ENCODE measurements around the gene SLC27A1.
A peak's percentile ranks its signal among the peaks of the same experiment; 100 is the strongest.
"Not testable (repeated sequence)": the region's sequence is repeated elsewhere in the genome, so short reads cannot be mapped to it uniquely, and the experiment has no call there.

SLC27A1 gene

DNA sequence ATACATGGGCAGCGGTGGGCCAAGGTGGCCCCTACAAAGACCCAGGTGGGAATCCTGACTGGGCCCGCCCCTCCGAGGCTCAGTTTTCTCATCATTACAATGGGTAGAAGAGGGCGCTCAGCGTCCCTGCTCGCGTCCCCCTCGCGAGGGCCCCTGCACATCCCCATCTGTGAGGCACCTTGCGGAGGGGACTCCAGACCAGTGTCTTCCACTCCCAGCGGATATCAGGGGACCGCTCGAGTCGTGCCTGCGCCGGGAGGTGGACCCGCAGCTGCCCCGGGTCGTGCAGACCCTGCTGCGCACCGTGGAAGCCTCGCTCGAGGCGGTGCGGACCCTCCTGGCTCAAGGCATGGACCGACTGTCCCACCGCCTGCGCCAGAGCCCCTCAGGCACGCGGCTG lies 69.8 kb downstream of the SLC27A1 start:
- no peak for DNase-seq

DNA sequence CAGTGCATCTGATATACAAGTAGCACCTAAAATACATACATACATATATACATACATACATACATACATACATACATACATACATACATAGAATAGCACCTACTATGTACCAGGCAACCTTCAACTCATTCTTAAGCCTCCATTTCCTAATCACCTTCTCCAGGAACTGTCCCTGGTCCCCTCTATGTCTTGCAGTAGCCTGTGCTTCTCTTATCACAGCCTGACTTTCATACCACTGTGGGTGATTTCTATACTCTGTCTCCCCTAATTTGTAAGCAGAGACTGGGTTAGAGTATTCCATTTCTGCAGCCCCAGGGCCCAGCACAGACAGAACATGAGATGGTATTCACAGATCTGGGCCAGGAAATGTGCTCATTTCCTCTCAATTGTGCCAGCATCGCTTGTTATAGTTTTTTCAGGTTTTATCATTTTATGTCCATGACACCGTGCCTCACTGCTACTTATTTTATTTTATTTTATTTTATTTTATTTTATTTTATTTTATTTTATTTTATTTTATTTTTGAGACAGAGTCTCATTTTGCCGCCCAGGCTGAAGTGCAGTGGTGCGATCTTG lies 70.9 kb downstream of the SLC27A1 start:
- DNase-seq = no peak

DNA sequence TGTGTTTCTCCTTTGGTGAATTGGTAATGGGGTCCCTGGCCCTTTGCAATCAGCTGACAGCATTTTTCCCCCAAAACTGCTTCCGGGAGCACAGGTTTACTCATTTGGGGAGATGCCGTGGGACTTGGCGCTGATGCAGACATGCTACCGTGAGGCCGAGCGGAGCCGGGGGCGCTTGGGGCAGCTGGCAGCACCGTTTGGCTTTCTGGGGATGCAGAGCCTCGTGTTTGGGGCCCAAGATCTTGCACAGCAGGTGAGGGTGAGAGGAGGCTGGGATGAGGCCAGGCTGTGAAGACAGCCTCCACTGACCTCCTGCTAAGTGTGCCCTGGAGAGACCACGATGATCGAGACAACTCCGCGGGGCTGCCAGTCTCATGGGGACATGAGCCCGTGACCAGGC lies 71.7 kb downstream of the SLC27A1 start:
- no peak for DNase-seq

DNA sequence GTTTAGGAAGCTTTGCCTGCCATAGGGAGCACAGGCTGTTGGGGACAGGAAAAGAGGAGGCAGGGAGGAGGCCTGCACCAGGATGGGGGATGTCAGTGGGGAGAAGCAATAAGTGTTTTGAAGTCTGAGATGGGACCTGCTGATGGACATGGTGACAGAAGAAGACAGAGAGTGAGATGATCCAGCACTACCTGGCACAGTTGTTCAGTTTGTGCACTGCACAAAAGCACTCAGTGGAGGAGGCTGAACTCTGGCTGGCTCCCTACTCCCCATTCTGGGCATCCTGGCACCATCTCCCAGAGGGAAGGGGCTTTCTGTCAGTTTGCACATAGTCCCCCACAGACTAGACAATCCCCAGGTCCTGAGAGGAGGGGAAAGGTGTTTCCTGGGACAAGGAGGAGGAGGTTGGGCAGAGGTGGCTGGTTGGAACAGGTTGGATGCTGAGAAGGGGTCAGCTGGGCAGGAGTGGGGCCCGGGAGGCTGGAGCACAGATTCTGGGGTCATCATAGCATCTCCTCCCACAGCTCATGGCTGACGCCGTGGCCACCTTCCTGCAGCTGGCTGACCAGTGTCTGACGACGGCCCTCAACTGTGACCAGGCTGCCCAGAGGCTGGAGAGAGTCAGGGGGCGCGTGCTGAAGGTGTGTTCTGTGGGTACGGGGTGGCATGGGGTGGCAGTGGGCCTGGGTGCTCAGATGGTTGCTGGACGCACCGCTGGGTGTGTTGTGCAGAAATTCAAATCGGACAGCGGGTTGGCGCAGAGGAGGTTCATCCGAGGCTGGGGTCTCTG lies 72.7 kb downstream of the SLC27A1 start:
- no peak for DNase-seq

DNA sequence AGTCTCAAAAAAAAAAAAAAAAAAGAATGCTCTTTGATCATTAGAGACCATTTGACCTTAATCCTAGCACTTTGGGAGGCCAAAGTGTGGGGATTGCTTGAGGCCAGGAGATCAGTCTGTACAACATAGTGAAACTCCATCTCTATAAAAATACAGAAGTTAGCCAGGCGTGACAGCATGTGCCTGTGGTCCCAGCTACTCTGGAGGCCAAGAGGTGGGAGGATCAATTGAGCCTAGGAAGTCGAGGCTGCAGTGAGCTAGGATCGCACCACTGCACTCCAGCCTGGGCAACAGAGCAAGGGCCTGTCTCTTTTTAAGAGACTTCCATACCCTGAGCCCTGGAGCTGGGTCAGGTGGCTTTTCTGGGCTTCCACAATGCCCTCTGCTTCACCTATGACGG lies 73.7 kb downstream of the SLC27A1 start:
- no peak for DNase-seq

DNA sequence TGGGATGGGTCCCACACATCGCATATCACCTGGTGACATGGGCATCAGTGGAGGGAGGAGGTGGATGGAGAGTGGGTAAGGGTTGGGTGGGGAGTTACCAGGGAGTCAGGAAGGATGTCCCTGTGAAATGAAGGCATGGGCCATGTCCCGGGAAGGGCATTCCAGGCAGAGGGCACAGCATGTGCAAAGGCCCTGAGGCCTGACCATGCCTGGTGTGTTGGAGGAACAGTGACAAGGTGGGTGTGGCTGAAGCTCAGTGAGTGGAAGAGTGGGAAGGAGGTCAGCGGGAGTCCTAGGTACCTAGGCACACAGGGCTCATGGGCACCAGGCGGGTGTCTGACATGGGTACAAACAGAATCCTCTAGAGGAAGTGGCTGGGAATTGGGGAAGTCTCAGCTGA lies 74.1 kb downstream of the SLC27A1 start:
- no peak for DNase-seq

DNA sequence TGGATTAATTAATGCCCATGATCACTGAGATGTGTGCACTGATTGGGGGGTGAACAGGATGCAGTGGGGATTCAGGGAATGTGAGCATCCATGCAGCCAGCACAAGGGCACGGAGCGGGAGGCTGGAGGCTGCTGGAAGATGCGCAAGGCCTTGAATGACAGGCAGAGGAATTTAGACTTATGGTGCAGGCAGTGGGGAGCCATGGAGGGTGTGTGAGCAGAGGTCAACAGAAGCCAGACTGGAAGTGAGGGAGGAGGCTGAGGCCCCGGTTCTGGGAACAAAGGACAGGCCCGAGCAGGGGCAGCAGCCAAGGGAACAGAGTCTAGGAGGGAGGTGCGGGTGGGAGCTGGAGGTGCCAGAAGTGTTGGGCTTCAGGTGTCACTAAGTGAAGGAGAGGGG lies 77.8 kb downstream of the SLC27A1 start:
- DNase-seq = no peak

DNA sequence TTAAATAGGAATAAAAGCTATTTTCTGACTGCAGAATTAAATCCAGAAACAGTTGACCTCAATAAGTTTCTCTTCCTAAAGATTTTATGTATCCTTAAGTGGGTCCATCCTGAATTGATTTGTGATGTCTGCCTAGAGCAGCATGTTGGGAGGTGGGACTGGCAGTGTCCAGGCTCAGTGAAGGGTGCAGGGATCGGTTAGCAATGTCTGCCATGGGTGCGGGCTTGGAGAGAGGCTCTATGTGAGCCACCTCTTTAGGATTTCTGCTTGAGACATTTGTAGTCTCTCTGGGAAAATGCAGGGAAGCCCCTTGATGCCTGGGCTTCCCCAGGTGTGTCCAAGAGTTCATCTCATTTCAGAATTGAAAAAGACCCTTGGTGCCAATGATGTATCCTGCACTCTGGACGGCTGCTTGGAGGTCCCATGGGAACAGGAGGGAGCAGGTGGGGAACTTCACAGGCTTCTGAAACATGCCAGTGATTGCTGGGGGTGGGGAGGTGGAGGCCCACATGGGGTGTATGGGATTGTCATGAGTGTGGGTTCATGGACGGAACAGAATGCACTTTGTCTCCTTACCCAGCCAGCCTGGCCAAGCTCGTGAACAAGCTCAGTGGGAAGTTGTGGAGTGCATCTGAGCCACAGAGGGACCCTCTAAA lies 78.9 kb downstream of the SLC27A1 start:
- DNase-seq = no peak

DNA sequence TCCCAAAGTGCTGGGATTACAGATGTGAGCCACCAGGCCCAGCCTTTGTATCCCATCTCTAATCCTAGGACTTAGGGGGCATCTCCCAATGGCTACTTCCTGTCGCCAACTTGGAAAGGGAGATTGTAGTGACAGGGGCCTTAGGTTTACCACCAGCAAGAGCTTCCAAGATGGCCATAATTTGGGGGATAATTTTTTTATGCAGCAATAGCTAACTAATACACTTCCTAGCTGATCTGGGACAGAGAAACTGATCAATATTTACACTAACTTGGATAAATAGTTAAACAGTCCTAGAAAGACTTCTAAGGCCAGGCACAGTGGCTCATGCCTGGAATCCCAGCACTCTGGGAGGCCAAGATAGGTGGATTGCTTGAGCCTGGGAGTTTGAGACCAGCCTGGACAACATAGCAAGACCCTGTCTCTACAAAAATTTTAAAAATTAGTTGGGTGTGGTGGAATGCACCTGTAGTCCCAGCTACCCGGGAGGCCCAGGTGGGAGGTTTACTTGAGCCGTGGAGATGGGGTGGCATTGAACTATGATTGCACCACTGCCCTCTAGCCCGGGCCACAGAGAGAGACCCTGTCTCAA lies 79.8 kb downstream of the SLC27A1 start:
- no peak for DNase-seq

DNA sequence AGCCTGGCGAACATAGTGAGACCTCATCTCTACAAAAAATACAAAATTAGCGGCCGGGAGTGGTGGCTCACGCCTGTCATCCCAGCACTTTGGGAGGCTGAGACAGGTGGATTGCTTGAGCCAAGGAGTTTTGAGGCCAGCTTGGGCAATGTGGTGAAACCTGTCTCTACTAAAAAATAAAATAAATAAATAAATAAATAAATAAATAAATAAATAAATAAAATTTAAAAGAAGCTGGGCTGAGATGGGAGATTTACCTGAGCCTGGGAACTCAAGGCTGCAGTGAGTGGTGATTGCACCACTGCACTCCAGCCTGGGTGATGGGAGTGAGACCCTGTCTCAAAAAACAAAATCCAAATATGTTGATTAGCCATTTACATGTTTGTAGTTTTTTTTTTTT lies 82.4 kb downstream of the SLC27A1 start:
- not testable (repeated sequence) for DNase-seq

DNA sequence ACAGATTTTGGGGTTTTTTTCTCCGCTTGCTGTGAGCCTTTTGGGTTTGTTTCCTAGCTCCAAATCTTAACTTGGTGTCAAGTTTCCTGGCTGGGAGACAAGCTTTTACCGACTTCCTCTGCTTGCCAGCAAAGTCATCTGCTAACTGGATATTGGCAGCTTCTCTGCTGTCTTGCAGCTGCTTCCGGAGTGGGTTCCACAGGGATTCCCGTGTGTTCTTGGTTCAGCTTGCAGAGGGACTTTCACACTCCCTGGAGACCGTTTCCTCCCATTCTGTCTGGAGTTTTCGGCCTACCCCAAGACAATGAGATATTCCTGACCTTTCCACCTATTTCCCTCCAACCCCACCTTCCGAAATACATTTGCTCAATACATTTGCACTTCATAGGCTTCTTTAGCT lies 82.9 kb downstream of the SLC27A1 start:
- no peak for DNase-seq

DNA sequence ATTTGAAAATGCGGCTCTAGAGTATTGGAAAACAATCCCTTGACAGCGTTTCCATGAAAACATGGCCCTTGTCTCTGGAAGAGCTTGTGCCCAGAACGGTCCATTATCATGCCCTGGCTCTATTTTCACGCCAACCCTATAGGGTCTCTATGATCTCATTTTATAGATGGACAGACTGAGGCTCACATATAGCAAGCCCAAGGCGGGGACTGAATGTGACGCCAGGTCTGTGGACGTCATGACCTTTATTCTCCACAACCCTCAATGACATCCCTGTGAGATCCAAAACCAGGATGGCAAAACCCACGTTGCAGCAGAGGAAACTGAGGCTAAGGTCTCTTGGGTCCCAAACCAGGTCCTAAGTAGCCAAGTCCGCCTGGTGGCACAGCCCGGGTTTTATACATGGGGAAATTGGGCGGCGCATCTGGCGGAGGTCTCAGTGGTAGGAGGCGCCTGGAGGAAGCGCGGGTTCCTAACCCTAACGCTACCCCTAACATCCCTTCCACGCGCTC lies 84.7 kb downstream of the SLC27A1 start:
- DNase-seq = no peak

DNA sequence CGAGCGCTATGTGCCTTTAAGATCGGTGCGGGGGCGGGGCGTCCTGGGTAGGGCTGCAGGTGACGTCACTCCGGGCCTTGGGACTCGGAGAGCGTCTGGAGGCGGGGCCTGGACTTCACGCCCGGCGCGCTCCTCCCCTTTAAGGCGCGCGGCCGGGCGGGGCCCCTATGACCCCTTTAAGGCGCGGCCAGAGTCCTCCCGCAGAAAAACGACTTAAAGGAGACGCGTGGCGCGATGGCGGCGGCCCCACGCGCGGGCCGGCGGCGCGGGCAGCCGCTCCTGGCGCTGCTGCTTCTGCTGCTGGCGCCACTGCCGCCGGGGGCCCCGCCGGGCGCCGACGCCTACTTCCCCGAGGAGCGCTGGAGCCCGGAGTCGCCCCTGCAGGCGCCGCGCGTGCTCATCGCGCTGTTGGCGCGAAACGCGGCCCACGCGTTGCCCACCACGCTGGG lies 85.2 kb downstream of the SLC27A1 start, which contains the start of gene COLGALT1:
Gene COLGALT1 (plus strand): TSS at position 170 of the 449 bp plus-strand sequence. CDS start 65 bp downstream, at position 235.
- peak; percentile 75 for DNase-seq
